Activated T-helper 2 cell treated with anti-CD3 and anti-CD28 coated beads, Interferon-gamma antibody, Interleukin-2, Interleukin-4, amounts not matched to agents 10 μg/mL and 5 μg/mL and 100 μg/mL, durations not matched to agents 14 hours and 24 hours and 36 hours (primary cell): ENCODE data around the gene C4orf50. TPM values are rescaled to one million over a fixed set of nuclear protein-coding genes. Genes with fewer than 3 reads are reported as not detected.

Experiments
- DNase-seq: peaks from one replicate; pipeline ENCODE4 v3.0.0; 2021; ENCODE audit warnings: low spot score
- H3K27ac Mint-ChIP-seq: one replicate; pipeline ENCODE4 v1.8.0; 2021; ENCODE audit warnings: mixed read lengths
- H3K27me3 Mint-ChIP-seq: one replicate; pipeline ENCODE4 v1.8.0; 2021; ENCODE audit warnings: low read depth, mixed read lengths
- H3K36me3 Mint-ChIP-seq: one replicate; pipeline ENCODE4 v1.8.0; 2021; ENCODE audit warnings: low read depth, mixed read lengths
- H3K4me1 Mint-ChIP-seq: one replicate; pipeline ENCODE4 v1.8.0; 2021; ENCODE audit warnings: low read depth, mixed read lengths
- H3K4me3 Mint-ChIP-seq: one replicate; pipeline ENCODE4 v1.8.0; 2021; ENCODE audit warnings: low read depth, mild to moderate bottlenecking, moderate library complexity, mixed read lengths
- H3K9me3 Mint-ChIP-seq: one replicate; pipeline ENCODE4 v1.8.0; 2021; ENCODE audit warnings: mixed read lengths
- intact Hi-C: fragments of 100-400 bp; cut with micrococcal nuclease; formaldehyde crosslinking; loops from one replicate; pipeline ENCODE4 v1.15.1; 2023
- total RNA-seq: library from RNA; stranded (reverse); gene quantifications from 2 replicates; pipeline ENCODE4 v1.2.3, GENCODE V29; 2022

The C4orf50 gene
- total RNA-seq, 1 donor from 2014 or later = 0.18 TPM

DNA sequence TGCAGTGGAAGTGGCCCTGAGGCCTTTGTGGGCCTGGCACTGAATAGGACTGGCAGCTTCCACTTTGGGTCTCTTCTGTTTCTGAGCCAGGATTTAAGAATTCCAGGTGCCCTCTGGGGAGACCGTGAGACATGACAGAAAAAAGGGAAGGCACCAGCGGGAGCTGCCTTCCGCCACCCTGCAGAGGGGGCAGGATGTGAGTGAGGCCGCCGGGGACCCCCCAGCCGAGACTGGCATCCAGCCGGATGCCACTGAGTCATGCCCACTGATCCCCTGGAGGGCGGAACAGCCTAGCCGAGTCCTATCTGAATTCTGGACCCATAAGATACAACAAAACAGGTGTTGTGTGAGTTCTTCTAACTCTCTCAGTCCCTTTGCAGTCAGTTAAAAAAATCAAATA lies 41.3 kb downstream of the C4orf50 start:
- Mint-ChIP-seq H3K27ac (no peak overlapping the region), H3K4me3 (no peak overlapping the region), H3K27me3 (peaks cover 19% of the 10 kb centered on the region), H3K9me3 (no peaks in the 10 kb centered on the region), H3K4me1 (no peaks in the 10 kb centered on the region), H3K36me3 (no peaks in the 10 kb centered on the region)
- no peak for DNase-seq
- intact Hi-C loops = no loop called here

DNA sequence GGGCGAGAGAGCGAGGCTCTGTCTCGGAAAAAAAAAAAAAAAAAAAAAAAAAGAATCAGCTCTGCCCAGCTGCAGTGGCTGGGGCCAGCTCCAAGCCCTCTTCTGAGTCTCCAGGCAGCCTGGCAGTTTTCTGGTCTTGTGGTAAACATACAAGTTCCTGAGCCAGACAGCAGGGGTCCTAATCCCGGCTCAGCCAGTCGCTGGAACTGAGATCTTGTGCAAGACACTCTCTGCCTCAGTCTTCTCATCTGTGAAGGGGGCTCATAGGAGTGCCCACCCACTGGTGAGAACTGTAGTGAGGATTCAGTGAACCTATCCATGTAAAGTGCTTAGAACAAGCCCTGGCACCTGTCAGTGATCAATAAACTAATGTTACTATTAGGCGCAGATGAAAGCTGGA lies 41.8 kb downstream of the C4orf50 start:
- Mint-ChIP-seq H3K36me3 (no peaks in the 10 kb centered on the region), H3K27ac (no peak overlapping the region), H3K4me3 (no peak overlapping the region), H3K4me1 (no peaks in the 10 kb centered on the region), H3K9me3 (no peaks in the 10 kb centered on the region), H3K27me3 (peaks cover 19% of the 10 kb centered on the region)
- DNase-seq = no peak
- intact Hi-C loops = no loop called here

GRCh38 chr4:5974321-5974720 lies 43.9 kb downstream of the C4orf50 start:
- no peak overlapping the region for H3K27ac Mint-ChIP-seq
- intact Hi-C loops = no loop called here
- no peak overlapping the region for H3K4me3 Mint-ChIP-seq
- H3K36me3 Mint-ChIP-seq = no peaks in the 10 kb centered on the region
- H3K9me3 Mint-ChIP-seq = no peaks in the 10 kb centered on the region
- H3K4me1 Mint-ChIP-seq = no peaks in the 10 kb centered on the region
- DNase-seq = no peak
- peaks cover 12% of the 10 kb centered on the region for H3K27me3 Mint-ChIP-seq

- H3K36me3 Mint-ChIP-seq = no peaks in the 10 kb centered on the region
- no peaks in the 10 kb centered on the region for H3K9me3 Mint-ChIP-seq
- no peak for DNase-seq
- H3K4me1 Mint-ChIP-seq = no peaks in the 10 kb centered on the region
- H3K27ac Mint-ChIP-seq = no peak overlapping the region
- H3K4me3 Mint-ChIP-seq = no peak overlapping the region
- peaks cover 9% of the 10 kb centered on the region for H3K27me3 Mint-ChIP-seq
- intact Hi-C loops = no loop called here
Observed at GRCh38 chr4:5973486-5974220, 44.6 kb downstream of the C4orf50 start.

- H3K27ac Mint-ChIP-seq = no peak overlapping the region
- H3K4me1 Mint-ChIP-seq = no peaks in the 10 kb centered on the region
- intact Hi-C loops = no loop called here
- no peak overlapping the region for H3K4me3 Mint-ChIP-seq
- no peaks in the 10 kb centered on the region for H3K9me3 Mint-ChIP-seq
- DNase-seq = no peak
- H3K36me3 Mint-ChIP-seq = no peaks in the 10 kb centered on the region
- peaks cover 4% of the 10 kb centered on the region for H3K27me3 Mint-ChIP-seq
Observed at GRCh38 chr4:5973033-5973432, 45.2 kb downstream of the C4orf50 start.

DNA sequence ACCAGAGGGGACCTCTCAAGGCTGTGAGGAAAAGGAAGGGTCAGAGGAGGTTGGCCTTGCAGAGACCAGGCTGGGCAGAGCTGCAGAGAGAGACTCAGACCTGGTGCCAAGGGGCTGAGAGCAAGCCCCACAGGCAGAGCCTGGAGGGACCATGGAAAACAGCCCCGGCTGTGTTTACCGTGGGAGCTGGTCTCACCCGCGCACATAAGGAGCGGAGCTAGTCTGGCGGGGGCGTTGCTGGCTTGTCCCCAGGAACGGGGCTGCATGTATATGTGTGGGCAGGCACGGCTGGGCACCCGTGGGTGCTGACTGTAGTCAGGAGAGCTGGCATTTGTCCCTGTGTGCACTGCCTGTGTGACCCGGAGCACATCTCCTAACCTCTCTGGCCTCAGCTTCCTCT lies 45.7 kb downstream of the C4orf50 start:
- no peak for DNase-seq
- intact Hi-C loops = no loop called here
- H3K9me3 Mint-ChIP-seq = no peaks in the 10 kb centered on the region

DNA sequence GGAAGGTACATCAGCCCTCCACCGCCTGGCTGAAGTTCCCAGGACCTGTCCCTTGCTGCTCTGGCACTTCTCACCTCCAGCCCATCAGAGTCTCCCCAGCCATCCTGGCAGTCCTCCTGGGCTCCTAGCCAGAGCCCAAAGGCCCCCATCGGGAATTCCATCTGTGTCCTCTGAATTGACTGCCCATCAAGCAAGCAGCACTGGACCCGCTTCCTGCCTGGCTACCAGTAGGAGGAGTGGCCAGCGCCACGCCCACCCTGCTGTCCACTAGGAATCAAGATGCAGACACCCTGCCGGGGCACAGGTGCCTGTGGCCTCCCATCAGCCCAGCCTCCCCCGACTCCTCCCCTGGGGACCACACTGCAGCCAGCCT lies 47.2 kb downstream of the C4orf50 start:
- H3K27ac Mint-ChIP-seq = no peak overlapping the region
- no peaks in the 10 kb centered on the region for H3K9me3 Mint-ChIP-seq
- no peak overlapping the region for H3K4me3 Mint-ChIP-seq
- H3K36me3 Mint-ChIP-seq = no peaks in the 10 kb centered on the region
- intact Hi-C loops = no loop called here
- no peak for DNase-seq
- no peaks in the 10 kb centered on the region for H3K4me1 Mint-ChIP-seq
- H3K27me3 Mint-ChIP-seq = no peaks in the 10 kb centered on the region

More for the DNA sequence above, 45.7 kb downstream of the C4orf50 start:
- Mint-ChIP-seq H3K27ac (no peak overlapping the region), H3K27me3 (peaks cover under 1% of the 10 kb centered on the region), H3K4me1 (no peaks in the 10 kb centered on the region), H3K4me3 (no peak overlapping the region), H3K36me3 (no peaks in the 10 kb centered on the region)

GRCh38 chr4:5970381-5971077 lies 47.7 kb downstream of the C4orf50 start:
- no peak overlapping the region for H3K27ac Mint-ChIP-seq
- H3K4me3 Mint-ChIP-seq = no peak overlapping the region
- DNase-seq = no peak
- no peaks in the 10 kb centered on the region for H3K9me3 Mint-ChIP-seq
- no peaks in the 10 kb centered on the region for H3K4me1 Mint-ChIP-seq
- intact Hi-C loops = no loop called here
- H3K27me3 Mint-ChIP-seq = no peaks in the 10 kb centered on the region
- no peaks in the 10 kb centered on the region for H3K36me3 Mint-ChIP-seq

DNA sequence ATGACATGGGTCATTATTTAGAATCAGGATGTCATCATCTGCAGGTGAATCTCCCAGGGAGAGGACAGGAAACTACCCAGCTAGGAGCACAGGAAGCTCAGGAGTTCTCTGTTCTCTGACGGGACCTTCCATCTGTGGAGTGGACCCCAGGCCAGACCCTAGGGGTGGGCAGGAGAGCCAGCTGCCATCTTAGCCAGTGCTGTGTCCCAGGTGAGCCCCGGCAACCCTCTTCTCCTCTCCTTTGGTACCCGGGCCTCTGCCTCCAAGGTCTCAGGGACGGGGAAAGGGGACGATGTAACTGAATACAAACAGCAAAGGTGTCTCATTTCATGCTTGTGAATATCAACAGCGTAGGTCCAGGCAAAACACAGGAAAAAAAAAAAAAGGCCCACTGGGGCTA lies 48.5 kb downstream of the C4orf50 start:
- H3K27ac Mint-ChIP-seq = no peak overlapping the region
- no peaks in the 10 kb centered on the region for H3K36me3 Mint-ChIP-seq
- intact Hi-C loops = no loop called here
- H3K27me3 Mint-ChIP-seq = no peaks in the 10 kb centered on the region
- DNase-seq = no peak
- no peaks in the 10 kb centered on the region for H3K9me3 Mint-ChIP-seq
- H3K4me3 Mint-ChIP-seq = no peak overlapping the region
- no peaks in the 10 kb centered on the region for H3K4me1 Mint-ChIP-seq

GRCh38 chr4:5969336-5969735 lies 48.9 kb downstream of the C4orf50 start:
- intact Hi-C loops = no loop called here
- H3K27me3 Mint-ChIP-seq = no peaks in the 10 kb centered on the region
- no peaks in the 10 kb centered on the region for H3K4me1 Mint-ChIP-seq
- no peaks in the 10 kb centered on the region for H3K36me3 Mint-ChIP-seq
- DNase-seq = no peak
- no peaks in the 10 kb centered on the region for H3K9me3 Mint-ChIP-seq
- no peak overlapping the region for H3K27ac Mint-ChIP-seq
- no peak overlapping the region for H3K4me3 Mint-ChIP-seq

DNA sequence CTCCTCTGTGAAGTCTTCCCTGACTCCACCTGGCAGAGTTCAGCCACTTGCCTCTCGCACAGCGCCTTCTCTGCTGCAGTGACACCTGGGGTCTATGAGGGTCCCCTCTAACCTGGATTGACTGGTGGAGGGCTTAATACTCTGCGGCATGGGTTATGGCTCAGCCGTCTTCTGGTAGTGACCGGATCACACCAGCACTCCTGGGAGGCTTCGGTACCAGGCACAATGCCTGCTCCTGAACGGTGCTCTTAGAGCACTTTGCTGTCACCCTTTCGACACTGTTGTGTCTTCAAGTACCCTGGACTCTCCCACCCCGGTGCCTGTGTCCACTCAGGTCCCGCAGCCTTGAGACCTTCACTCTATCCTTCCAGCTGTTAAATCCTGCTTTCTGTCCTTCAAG lies 50.0 kb downstream of the C4orf50 start:
- Mint-ChIP-seq H3K27me3 (no peaks in the 10 kb centered on the region), H3K4me3 (no peak overlapping the region), H3K27ac (no peak overlapping the region), H3K36me3 (no peaks in the 10 kb centered on the region), H3K9me3 (no peaks in the 10 kb centered on the region), H3K4me1 (no peaks in the 10 kb centered on the region)
- intact Hi-C loops = no loop called here
- no peak for DNase-seq

DNA sequence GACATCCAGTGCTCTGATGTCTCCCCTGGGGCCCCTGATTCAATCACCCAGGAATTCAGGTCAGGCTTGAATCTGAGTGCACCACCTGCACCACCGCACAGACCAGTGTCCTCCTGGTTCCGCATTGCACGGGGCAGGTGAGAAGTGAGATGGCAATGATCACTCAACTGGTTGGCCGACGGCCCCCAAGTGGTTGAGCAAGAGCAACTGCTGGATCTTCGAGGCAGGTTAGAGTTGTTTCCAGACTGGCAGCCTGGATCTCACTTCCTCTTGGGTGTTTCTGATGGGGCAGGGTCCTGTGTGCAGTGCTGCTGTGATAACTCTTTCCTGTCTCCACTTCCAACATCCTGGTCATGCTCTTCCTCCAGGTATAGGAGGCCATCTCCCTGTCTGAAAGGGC lies 50.4 kb downstream of the C4orf50 start:
- H3K36me3 Mint-ChIP-seq = no peaks in the 10 kb centered on the region
- H3K4me3 Mint-ChIP-seq = no peak overlapping the region
- no peaks in the 10 kb centered on the region for H3K27me3 Mint-ChIP-seq
- H3K27ac Mint-ChIP-seq = no peak overlapping the region
- no peak for DNase-seq
- H3K4me1 Mint-ChIP-seq = no peaks in the 10 kb centered on the region
- no peaks in the 10 kb centered on the region for H3K9me3 Mint-ChIP-seq
- intact Hi-C loops = no loop called here

- Mint-ChIP-seq H3K27ac (no peak overlapping the region), H3K9me3 (no peaks in the 10 kb centered on the region), H3K4me3 (no peak overlapping the region), H3K27me3 (no peaks in the 10 kb centered on the region), H3K36me3 (no peaks in the 10 kb centered on the region), H3K4me1 (no peaks in the 10 kb centered on the region)
- intact Hi-C loops = no loop called here
- no peak for DNase-seq
Observed at GRCh38 chr4:5965225-5965624, 53.0 kb downstream of the C4orf50 start.
